Measurements from ENCODE around the gene FUBP3.

DNA sequence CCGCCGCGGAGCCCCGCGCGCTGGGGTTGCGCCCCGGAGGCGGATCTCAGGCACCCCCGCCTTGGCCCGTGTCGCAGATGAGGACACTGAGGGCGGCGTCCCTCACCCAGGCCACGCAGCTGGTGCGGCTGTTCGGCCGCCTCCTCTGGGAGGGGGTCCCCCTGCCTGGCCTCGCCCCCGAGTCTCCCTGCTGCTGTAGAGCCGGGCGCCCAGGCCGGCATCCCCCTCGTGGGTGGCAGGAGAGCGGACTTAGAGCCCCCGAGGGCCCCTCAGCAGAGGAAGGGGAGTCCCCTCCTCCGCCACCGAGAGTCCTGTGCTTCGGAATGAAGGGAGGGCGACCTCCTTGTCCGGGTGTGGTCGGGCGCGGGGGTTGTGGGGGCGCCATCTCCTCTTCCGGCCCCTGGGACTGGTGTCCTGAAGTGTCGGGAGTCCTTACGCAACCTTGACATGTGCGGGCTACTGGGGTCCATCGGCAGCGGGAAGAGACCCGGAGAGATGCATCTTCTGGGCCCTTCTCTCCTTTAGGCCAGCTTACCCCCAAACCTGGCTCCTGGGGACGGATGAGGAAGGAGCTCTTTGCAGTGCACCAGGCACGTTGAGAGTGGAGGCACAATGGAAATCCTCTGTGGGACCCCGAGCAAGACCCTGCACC lies 102.5 kb downstream of the FUBP3 start:
- TF ChIP-seq, protein P1, sequence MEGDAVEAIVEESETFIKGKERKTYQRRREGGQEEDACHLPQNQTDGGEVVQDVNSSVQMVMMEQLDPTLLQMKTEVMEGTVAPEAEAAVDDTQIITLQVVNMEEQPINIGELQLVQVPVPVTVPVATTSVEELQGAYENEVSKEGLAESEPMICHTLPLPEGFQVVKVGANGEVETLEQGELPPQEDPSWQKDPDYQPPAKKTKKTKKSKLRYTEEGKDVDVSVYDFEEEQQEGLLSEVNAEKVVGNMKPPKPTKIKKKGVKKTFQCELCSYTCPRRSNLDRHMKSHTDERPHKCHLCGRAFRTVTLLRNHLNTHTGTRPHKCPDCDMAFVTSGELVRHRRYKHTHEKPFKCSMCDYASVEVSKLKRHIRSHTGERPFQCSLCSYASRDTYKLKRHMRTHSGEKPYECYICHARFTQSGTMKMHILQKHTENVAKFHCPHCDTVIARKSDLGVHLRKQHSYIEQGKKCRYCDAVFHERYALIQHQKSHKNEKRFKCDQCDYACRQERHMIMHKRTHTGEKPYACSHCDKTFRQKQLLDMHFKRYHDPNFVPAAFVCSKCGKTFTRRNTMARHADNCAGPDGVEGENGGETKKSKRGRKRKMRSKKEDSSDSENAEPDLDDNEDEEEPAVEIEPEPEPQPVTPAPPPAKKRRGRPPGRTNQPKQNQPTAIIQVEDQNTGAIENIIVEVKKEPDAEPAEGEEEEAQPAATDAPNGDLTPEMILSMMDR (IDR thresholded peaks at IDR 0.05) = no peak
- no peak for TF ChIP-seq POLR2A (IDR thresholded peaks at IDR 0.05)

Measured in suprapubic skin (tissue), 3 donors.